ENCODE measurements around the gene DIS3L2. TPM values are rescaled to one million over a fixed set of nuclear protein-coding genes. Genes with fewer than 3 reads are reported as not detected.
"Not testable (repeated sequence)": the region's sequence is repeated elsewhere in the genome, so short reads cannot be mapped to it uniquely, and the experiment has no call there.

The DIS3L2 gene
- total RNA-seq, 1 donor from 2014 or later: 17.0 TPM

DNA sequence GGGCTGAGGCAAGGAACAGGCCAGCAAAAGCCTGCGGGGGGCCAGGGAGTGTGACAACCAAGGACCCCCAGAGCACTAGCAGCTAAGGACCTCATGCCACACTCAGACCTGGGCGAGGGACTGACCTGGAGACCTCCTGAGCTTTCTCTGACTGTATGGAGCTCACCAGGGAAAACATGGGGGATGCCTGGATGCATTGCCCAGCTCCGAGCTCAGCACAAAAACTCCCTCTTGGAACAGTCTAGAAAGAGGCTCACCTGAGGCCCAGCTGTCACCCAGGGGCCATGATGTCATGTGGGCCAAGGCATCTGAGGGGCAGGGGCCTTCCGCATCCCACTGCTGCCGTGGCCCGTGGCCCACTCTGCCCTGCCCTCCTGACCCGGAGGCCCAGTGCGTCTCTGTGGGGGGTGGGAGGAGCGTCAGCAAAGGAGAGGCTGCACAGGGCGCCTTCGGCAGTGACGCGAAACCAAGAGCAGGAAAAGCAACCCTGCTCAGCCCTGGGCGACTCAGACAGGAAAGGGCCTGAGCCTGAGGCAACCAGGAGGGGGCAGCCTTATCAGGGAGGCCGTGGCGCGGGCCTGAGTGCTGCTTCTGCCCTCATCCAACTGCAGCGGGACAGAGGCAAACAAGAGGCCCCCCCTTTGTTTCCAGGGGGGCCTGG is 359.8 kb downstream of the DIS3L2 start:
- peak; percentile 1 for DNase-seq
- TF ChIP-seq, protein P1, sequence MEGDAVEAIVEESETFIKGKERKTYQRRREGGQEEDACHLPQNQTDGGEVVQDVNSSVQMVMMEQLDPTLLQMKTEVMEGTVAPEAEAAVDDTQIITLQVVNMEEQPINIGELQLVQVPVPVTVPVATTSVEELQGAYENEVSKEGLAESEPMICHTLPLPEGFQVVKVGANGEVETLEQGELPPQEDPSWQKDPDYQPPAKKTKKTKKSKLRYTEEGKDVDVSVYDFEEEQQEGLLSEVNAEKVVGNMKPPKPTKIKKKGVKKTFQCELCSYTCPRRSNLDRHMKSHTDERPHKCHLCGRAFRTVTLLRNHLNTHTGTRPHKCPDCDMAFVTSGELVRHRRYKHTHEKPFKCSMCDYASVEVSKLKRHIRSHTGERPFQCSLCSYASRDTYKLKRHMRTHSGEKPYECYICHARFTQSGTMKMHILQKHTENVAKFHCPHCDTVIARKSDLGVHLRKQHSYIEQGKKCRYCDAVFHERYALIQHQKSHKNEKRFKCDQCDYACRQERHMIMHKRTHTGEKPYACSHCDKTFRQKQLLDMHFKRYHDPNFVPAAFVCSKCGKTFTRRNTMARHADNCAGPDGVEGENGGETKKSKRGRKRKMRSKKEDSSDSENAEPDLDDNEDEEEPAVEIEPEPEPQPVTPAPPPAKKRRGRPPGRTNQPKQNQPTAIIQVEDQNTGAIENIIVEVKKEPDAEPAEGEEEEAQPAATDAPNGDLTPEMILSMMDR (IDR thresholded peaks at IDR 0.05; ENCODE audit: borderline replicate concordance): no peak
- Histone ChIP-seq H3K4me3 (no peak overlapping the region), H3K9me3 (replicated peaks) (no peaks in the 10 kb centered on the region), H3K27ac (replicated peaks) (no peak overlapping the region), H3K27me3 (ENCODE audit: low read depth) (no peaks in the 10 kb centered on the region), H3K4me1 (peaks cover 18% of the 10 kb centered on the region), H3K36me3 (no peaks in the 10 kb centered on the region)
- intact Hi-C loops (cut with micrococcal nuclease): loop anchor here (10.0 kb wide), 1 partner anchor 396 kb away; the partner anchor contains the start of gene NPPC

DNA sequence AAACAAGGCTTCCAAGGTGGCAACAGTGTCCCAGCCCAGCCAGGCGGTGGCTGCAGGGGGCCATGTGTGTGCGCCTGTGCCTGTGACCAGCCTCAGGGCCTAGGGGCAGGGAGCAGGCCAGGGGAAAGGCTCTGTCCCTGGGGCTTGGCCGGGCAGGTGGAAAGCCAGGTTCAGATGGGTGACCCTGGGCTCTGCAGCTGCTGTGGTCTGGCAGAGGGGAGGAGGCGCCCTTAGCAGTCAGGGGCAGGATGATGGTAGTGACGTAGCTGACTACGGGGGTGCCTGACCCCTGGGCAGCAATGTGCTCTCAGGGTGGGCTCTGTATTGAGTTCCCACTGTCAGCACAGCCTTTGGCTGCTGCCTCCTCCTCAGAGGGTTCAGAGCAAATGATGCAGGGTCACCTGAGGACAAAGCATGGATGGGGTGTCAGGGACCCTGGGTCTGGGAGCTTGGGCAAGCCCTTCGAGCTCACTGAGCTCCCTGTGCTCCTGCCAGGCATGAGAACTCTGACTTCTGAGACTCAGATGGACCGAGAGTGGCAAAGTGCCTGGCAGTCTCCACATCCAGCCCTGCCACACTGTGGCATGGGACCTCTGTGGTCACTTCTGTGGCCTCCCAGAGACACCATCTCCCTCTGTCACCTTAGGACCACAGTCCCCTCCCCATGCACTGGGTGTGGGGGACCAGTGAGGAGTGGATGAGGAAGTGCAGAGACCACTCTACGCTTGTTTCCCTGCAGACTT is 360.5 kb downstream of the DIS3L2 start:
- H3K4me1 ChIP-seq: peaks cover 11% of the 10 kb centered on the region
- H3K27ac ChIP-seq (replicated peaks): no peak overlapping the region
- H3K4me3 ChIP-seq: no peak overlapping the region
- TF ChIP-seq, protein P1 (IDR thresholded peaks at IDR 0.05; ENCODE audit: borderline replicate concordance): no peak
- no peaks in the 10 kb centered on the region for H3K36me3 ChIP-seq
- no peaks in the 10 kb centered on the region for H3K9me3 ChIP-seq (replicated peaks)
- intact Hi-C loops (cut with micrococcal nuclease): loop anchor here (10.0 kb wide), 1 partner anchor 397 kb away; the partner anchor contains the start of gene NPPC
- H3K27me3 ChIP-seq (ENCODE audit: low read depth): no peaks in the 10 kb centered on the region
- peak; percentile 10 for DNase-seq

DNA sequence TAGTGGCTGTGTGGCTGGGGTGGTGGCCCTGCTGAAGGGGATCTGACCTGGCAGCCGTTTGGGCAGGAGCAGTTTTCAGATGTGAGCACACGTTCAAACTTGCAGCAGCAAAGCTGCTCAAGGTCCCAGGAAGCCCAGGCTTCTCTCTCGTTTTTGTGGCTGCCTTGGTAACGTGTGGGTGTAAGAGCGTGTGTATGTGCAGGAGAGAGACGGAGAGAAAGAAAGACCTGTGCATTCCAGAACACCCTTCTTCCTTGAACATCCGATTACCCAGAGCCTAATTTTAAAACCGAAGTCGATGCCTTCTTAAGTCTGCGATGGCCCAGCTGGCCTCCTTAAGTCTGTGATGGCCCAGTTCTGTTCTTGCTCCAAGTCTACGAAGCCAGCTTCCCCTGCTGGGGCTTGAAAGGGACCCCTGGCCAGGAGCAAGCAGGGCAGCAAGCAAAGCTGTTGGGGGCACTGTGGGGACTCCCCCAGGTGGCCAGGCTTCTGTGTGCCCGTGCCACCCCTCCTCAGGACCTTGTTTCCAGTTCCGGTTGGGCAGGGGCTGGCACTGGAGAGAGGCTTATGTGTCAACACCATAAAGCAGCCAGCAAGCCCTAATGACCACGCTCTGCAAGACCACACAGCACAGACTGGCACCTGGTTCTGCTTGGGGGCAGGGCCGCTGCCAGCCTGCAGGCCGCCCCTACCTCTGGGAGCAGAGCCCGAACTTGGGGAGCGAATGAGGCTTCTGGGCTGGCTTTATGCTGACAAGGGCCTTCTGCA is 361.2 kb downstream of the DIS3L2 start:
- TF ChIP-seq, protein P1 (IDR thresholded peaks at IDR 0.05; ENCODE audit: borderline replicate concordance): no peak
- intact Hi-C loops (cut with micrococcal nuclease): loop anchor here (10.0 kb wide), 1 partner anchor 398 kb away; the partner anchor contains the start of gene NPPC

DNA sequence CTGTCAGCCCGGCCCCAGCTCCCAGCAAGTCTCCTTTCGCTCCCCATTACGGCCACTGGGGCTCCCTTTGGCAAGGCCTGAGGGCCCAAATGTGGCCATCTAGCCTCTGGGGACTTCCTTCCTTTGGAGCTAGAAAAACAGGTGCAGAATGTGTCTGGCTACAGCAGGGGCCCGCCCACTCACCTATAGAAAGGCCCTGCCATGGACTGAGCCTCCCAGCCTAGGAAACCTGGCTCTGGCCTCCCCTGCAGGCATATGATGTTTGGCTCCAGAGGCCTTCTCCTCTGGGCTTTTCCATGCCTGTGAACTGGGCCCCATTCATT is 361.8 kb downstream of the DIS3L2 start:
- peaks cover 6% of the 10 kb centered on the region for H3K4me1 ChIP-seq
- H3K4me3 ChIP-seq: no peak overlapping the region
- no peaks in the 10 kb centered on the region for H3K36me3 ChIP-seq
- no peak for DNase-seq
- no peaks in the 10 kb centered on the region for H3K27me3 ChIP-seq (ENCODE audit: low read depth)
- TF ChIP-seq, protein P1 (IDR thresholded peaks at IDR 0.05; ENCODE audit: borderline replicate concordance): no peak
- no peak overlapping the region for H3K27ac ChIP-seq (replicated peaks)
- intact Hi-C loops (cut with micrococcal nuclease): loop anchor here (10.0 kb wide), 1 partner anchor 398 kb away; the partner anchor contains the start of gene NPPC
- H3K9me3 ChIP-seq (replicated peaks): no peaks in the 10 kb centered on the region

More for the DNA sequence above, 361.2 kb downstream of the DIS3L2 start:
- no peak for DNase-seq
- no peaks in the 10 kb centered on the region for H3K36me3 ChIP-seq
- peaks cover 6% of the 10 kb centered on the region for H3K4me1 ChIP-seq
- no peaks in the 10 kb centered on the region for H3K27me3 ChIP-seq (ENCODE audit: low read depth)
- no peak overlapping the region for H3K4me3 ChIP-seq
- H3K9me3 ChIP-seq (replicated peaks): no peaks in the 10 kb centered on the region
- H3K27ac ChIP-seq (replicated peaks): no peak overlapping the region

DNA sequence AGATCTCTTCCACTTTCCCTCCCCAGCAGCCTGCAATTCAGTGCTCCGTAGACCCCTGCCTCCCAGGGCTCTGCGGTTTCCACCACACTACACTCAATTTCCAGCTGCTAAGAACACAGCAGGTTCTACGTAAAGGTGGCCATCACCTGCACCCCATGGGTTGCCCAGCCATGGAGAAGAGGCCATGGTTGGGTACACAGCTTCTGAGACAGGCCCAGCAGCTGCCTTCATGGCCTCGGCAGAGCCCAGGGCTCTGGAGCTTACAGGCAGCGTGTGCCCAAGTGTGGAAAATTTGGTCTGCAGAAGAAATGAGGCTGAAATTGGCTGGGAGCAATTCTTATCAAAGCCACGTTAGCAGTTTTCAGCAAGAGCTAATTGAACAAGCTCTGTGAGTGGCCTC is 362.5 kb downstream of the DIS3L2 start:
- H3K9me3 ChIP-seq (replicated peaks); H3K27ac ChIP-seq (replicated peaks); H3K27me3 ChIP-seq (ENCODE audit: low read depth); H3K4me1 ChIP-seq; H3K4me3 ChIP-seq; H3K36me3 ChIP-seq; DNase-seq: not testable (repeated sequence)
- intact Hi-C loops (cut with micrococcal nuclease): loop anchor here (10.0 kb wide), 1 partner anchor 399 kb away; the partner anchor contains the start of gene NPPC

Data from left ventricle myocardium inferior (tissue), 1 donor.